MM.1S (cell line): ENCODE measurements around the gene STK4.

ENCODE experiments used
- EZH2 ChIP-seq: fragments of 300-600 bp; sonication (generic); optimal IDR thresholded peaks from 2 replicates; pipeline ENCODE3; 2017; ENCODE audit warnings: low read depth, mild to moderate bottlenecking, antibody characterized with exemption, low read length, mixed read lengths
- TF ChIP-seq, protein P1 (sequence below): fragments of 300-600 bp; sonication (generic); IDR thresholded peaks from 2 replicates; pipeline ENCODE4 v1.5.1; 2016; ENCODE audit warnings: antibody characterized with exemption, low read length, mixed read lengths

DNA sequence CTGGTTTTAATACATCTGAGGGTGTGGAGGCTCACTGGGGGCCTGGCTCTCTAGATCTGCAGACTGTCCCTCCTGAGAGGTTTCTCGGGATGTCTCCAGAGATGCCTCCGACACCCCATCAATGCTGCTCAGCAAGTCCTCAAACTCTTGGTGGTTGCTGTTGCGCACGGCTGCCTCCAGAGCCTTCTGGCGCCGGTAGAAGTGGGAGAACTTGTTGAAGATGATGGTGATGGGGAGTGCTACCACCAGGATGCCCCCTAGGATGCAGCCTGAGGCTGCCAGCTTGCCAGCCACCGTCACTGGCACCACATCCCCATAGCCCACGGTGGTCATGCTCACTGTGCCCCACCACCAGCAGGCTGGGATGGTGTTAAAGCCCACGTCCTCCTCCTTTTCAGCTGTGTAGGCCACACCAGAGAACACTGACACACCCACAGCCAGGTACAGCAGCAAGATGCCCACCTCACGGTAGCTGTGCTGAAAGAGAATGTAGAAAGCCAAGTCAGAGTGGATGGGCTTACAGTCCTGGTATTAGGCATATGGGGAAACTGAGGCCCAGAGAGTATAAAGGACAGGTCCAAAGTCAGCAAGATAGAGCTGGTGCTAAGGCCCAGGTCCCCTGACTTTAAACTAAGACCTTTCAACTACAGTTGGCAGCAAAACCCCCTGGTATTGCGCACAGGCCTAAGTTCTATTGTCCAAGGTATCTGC lies 128.7 kb downstream of the STK4 start:
- TF ChIP-seq, protein P1, sequence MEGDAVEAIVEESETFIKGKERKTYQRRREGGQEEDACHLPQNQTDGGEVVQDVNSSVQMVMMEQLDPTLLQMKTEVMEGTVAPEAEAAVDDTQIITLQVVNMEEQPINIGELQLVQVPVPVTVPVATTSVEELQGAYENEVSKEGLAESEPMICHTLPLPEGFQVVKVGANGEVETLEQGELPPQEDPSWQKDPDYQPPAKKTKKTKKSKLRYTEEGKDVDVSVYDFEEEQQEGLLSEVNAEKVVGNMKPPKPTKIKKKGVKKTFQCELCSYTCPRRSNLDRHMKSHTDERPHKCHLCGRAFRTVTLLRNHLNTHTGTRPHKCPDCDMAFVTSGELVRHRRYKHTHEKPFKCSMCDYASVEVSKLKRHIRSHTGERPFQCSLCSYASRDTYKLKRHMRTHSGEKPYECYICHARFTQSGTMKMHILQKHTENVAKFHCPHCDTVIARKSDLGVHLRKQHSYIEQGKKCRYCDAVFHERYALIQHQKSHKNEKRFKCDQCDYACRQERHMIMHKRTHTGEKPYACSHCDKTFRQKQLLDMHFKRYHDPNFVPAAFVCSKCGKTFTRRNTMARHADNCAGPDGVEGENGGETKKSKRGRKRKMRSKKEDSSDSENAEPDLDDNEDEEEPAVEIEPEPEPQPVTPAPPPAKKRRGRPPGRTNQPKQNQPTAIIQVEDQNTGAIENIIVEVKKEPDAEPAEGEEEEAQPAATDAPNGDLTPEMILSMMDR = no peak
- TF ChIP-seq EZH2 = no peak
